ENCODE measurements around the gene PLCL1.

Gene PLCL1

GRCh38 chr2:198101688-198102087, 297.3 kb downstream of the PLCL1 start:
- TF ChIP-seq ZFX (IDR thresholded peaks at IDR 0.05; ENCODE audit: borderline replicate concordance): no peak
- TF ChIP-seq, protein P1, sequence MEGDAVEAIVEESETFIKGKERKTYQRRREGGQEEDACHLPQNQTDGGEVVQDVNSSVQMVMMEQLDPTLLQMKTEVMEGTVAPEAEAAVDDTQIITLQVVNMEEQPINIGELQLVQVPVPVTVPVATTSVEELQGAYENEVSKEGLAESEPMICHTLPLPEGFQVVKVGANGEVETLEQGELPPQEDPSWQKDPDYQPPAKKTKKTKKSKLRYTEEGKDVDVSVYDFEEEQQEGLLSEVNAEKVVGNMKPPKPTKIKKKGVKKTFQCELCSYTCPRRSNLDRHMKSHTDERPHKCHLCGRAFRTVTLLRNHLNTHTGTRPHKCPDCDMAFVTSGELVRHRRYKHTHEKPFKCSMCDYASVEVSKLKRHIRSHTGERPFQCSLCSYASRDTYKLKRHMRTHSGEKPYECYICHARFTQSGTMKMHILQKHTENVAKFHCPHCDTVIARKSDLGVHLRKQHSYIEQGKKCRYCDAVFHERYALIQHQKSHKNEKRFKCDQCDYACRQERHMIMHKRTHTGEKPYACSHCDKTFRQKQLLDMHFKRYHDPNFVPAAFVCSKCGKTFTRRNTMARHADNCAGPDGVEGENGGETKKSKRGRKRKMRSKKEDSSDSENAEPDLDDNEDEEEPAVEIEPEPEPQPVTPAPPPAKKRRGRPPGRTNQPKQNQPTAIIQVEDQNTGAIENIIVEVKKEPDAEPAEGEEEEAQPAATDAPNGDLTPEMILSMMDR (IDR thresholded peaks at IDR 0.05): no peak
- no peak overlapping the region for H3K27ac ChIP-seq

DNA sequence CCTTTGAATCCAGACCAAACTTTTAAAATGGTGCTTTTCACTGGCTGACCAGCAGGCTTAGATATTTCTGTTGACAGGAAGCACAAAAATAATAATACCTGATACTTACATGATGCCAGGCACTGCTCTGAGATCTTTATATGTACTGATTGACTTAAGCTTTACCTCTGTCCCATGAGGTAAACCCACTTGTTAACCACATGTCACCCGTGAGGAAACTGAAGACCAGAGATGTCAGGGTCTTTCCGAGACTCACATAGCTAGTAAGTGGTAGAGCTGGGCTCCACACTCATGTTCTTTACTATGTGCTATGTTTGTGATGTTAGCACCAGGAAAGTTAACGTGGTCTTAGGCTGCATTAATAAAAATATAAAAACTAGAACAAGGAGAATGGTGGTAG, 297.7 kb downstream of the PLCL1 start:
- no peak overlapping the region for H3K27ac ChIP-seq
- TF ChIP-seq ZFX (IDR thresholded peaks at IDR 0.05; ENCODE audit: borderline replicate concordance): no peak
- TF ChIP-seq, protein P1 (IDR thresholded peaks at IDR 0.05): no peak

GRCh38 chr2:198102856-198103255, 298.5 kb downstream of the PLCL1 start:
- no peak overlapping the region for H3K27ac ChIP-seq
- TF ChIP-seq, protein P1 (IDR thresholded peaks at IDR 0.05): no peak
- no peak for TF ChIP-seq ZFX (IDR thresholded peaks at IDR 0.05; ENCODE audit: borderline replicate concordance)

DNA sequence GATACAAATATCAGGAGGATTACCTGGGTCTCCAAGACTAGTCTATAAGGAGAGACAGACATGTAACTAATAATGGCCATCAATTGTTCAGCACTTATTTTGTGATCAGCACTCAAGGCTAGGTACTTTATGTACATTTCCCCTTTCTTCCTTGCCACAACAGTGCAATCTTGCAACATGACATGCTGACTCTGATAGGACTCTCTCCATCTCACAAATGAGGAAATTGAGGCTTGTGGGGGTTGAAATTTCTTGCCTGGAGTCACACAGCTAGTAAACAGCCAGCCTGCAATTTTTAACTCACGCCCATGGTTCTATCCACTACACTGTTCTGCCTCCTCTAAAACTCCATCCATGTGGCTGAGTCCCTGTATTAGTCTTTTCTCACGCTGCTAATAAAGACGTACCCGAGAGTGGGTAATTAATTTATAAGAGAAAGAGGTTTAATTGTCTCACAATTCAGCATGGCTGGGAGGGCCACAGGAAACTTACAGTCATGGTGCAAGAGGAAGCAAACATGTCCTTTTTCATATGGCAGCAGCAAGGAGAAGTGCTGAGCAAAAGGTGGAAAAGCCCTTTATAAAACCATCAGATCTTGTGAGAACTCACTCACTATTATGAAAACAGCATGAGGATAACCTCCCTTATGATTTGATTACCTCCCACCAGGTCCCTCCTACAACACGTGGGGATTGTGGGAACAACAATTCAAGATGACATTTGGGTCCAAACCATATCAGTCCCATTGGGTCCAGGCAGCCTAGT, 302.4 kb downstream of the PLCL1 start:
- TF ChIP-seq ZFX (IDR thresholded peaks at IDR 0.05; ENCODE audit: borderline replicate concordance): no peak
- TF ChIP-seq, protein P1 (IDR thresholded peaks at IDR 0.05): no peak
- H3K27ac ChIP-seq: no peak overlapping the region

- TF ChIP-seq, protein P1 (IDR thresholded peaks at IDR 0.05): no peak
- no peak for TF ChIP-seq ZFX (IDR thresholded peaks at IDR 0.05; ENCODE audit: borderline replicate concordance)
- H3K27ac ChIP-seq: no peak overlapping the region
Measured at GRCh38 chr2:198113316-198113715, 308.9 kb downstream of the PLCL1 start.

DNA sequence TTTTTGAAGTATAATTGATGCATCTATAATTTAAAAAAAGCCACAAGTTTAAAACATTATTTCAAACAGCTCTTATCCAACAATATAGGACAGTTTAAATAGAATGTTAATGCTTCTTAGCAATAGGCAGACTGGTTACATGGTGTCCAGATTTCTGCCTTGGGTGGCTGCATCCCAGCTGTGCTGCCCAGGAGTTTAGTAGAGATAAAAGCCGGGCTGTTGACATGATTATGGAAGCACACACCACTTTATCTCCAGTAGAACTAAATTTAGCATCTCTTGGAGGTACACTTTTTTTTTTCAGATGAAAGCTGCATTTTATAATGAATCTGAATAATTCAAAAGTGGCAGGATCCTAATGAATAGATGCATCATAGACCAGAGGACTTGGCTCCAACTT, 309.7 kb downstream of the PLCL1 start:
- no peak overlapping the region for H3K27ac ChIP-seq
- TF ChIP-seq ZFX (IDR thresholded peaks at IDR 0.05; ENCODE audit: borderline replicate concordance): no peak
- TF ChIP-seq, protein P1 (IDR thresholded peaks at IDR 0.05): no peak

- H3K27ac ChIP-seq: no peak overlapping the region
- no peak for TF ChIP-seq ZFX (IDR thresholded peaks at IDR 0.05; ENCODE audit: borderline replicate concordance)
- TF ChIP-seq, protein P1 (IDR thresholded peaks at IDR 0.05): no peak
Measured at GRCh38 chr2:198115201-198115600, 310.8 kb downstream of the PLCL1 start.

All from 22Rv1 (cell line).